NCI-H1048 (cell line): ENCODE data around the gene MT1B.
"Not testable (repeated sequence)": the region's sequence is repeated elsewhere in the genome, so short reads cannot be mapped to it uniquely, and the experiment has no call there.

Source experiments
- DNase-seq: peaks from one replicate; lab custom pipeline; 2025; lab: John Stamatoyannopoulos, UW

MT1B gene

DNA sequence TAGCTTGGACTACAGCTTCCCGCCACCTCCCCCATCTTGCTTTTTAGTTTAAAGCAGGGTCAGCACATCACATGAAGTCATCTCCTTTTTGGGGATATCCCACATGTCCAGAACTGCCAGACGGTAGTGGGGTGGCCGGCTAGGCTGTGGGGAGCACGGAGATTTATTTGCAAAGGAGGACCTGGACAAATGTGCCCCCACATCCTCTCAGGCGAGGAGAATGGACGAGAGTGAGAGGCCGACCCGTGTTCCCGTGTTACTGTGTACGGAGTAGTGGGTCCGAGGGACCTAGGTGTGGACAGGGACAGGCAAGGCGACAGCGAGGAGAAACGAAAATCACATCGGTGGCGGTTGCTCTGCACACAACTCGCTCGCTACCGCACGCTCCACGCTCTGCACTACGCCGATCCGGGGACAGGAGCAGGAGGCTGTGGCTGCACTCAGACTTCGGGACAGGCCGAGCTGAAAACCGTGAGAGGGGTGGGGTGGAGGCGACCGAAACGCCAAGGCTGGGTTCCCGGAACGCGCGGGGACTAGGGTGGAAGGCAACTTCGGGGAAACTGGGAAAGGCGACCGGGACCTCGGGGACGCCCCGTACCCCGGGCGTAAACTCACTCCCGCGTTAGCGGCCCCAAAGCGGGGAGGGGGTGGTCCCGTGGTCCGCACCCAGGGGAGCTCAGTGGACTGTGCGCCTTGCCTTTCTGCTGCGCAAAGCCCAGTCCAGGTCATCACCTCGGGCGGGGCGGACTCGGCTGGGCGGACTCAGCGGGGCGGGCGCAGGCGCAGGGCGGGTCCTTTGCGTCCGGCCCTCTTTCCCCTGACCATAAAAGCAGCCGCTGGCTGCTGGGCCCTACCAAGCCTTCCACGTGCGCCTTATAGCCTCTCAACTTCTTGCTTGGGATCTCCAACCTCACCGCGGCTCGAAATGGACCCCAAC lies 13.6 kb upstream of the MT1B start, which contains the start of gene MT1A:
Gene MT1A (plus strand): TSS at position 853 of the 937 bp plus-strand sequence. CDS start 73 bp downstream, at position 926.
- no peak for DNase-seq

DNA sequence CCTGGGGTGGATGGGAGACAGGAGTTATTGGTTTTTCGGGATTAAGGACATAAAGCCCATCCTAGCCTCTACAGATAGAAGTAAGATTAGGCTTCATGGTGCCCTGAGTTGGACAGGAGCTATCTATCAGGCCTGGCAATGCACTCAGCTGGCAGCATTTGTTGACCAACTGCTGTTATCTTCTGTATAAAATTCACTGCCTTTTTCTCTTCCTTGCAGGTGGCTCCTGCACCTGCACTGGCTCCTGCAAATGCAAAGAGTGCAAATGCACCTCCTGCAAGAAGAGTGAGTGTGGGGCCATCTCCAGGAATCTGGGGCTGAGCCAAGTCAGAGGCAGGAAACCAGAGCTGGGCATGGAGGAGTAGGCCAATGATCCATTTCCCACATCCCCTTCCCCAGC lies 12.6 kb upstream of the MT1B start:
- DNase-seq, result no peak

DNA sequence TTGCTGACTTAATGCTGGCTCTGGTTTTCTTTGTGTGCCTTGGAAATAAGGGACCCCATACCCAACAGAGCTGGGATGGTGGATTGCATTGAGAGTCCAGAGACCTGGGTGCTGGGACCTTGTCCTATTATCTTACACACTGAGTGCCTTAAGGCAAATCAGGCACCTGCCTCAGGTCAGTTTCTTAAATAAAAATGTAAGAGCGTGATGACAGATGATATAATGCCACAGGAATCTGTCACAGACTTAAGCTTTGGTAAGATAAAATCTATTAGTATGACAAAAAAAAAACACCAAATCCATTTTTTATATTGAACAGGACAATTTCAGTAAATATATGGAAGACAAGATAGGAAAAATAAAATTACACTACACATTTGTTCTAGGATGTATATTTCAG lies 11.6 kb upstream of the MT1B start:
- DNase-seq, result no peak

DNA sequence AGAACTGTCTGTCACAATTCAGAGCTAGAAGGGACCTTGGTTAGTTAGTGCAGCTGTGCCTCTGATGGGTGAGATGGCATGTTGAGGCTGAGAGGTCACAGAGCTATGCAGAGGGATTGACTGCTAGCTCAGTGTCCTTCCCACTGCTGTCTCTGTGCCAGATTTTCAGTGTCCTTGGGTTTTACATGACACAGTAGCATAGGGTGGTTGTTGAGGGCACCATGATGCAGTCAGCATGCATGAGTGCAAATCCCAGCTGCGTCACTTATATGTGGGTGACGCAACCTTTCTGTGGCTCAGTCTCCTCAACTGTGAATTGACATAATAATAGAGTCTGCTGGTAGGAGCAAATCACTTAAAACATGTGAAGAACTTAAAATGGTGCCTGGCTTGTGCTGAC lies 10.5 kb upstream of the MT1B start:
- DNase-seq, result no peak

DNA sequence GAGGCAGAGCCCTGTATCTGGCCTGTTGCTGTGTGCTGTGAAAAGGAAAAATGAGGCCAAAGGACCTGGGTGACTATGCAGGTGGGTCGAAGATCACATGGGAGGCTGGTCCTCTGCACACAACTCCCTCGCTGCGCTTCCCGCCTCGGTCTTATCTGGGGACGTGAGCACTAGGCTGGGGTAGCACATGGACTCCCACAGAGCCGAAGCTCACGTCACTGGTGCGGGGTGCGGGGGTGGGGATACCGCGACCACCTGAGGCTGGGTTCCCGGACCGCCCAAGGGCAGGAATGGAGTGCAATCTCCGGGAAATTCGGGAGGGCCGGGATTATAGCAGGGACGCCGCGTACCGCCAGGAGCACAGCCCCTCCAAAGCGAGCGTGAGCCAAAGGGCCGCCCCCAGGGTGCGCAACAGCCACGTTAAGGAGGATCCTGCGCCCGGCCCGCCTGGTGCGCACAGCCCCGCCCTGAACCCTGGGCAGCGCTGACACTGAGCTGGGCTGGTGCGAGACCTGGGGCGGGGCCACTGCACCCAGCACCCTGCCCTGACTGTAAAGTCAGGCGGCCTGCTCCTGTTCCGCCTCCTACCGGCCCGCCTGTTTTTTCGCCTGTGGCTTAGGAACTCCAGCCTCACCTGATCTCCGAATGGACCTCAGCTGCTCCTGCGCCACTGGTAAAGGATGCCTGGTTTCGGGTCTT lies 8.5 kb upstream of the MT1B start:
- DNase-seq, result no peak

DNA sequence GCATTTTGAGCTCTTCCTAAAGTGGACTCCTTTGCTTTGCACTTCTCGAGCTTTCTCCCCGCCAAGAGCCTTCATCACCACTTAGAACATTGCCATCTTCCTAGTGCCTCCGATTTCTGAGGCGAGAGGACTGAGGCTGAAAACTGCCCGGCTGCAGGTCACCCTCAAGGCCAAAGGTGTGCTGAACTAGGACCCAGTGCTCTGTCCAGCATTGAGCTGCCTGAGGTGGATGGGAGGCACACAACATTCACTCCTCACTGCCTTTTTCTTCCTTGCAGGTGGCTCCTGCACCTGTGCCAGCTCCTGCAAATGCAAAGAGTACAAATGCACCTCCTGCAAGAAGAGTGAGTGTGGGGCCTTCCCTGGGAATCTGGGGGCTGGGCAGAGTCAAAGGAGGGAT lies 7.9 kb upstream of the MT1B start:
- DNase-seq, result no peak

DNA sequence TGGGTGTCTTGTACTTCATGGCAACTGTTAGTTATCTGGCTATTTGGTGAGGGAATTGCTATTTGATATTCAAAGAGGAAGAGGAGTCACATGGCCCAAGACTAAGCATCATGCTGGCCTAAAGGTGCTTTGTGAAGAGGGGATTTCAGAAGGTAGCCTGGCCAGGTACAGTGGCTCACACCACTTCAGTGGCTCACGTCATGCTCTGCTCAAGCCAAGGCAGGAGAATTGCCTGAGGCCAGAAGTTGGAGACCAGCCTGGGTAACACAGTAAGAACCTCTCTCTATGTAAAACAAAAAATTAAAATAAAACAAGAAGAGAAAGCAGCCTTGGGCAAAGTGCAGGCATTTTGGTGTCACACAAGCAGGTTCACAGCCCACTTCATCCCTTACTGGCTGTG lies 6.4 kb upstream of the MT1B start:
- no peak for DNase-seq

DNA sequence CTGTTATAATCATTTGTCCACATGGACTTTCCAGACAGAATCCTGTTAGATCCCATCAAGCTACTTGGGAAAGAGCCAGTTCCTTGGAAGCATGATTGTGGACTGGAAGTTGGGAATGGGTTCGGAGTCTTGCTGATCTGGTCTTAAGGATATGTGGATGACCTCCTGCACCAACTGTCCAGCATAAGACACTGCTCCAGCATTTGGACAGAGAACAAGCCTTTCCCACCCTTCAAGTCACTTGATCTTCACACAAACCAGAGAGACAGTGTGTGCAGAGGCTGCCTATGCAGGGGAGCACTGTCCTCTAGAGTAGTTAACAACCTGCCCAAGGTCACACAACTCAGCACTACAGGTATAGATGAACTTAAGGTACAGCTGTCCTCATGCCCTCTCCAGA lies 5.8 kb upstream of the MT1B start:
- DNase-seq, result no peak

DNA sequence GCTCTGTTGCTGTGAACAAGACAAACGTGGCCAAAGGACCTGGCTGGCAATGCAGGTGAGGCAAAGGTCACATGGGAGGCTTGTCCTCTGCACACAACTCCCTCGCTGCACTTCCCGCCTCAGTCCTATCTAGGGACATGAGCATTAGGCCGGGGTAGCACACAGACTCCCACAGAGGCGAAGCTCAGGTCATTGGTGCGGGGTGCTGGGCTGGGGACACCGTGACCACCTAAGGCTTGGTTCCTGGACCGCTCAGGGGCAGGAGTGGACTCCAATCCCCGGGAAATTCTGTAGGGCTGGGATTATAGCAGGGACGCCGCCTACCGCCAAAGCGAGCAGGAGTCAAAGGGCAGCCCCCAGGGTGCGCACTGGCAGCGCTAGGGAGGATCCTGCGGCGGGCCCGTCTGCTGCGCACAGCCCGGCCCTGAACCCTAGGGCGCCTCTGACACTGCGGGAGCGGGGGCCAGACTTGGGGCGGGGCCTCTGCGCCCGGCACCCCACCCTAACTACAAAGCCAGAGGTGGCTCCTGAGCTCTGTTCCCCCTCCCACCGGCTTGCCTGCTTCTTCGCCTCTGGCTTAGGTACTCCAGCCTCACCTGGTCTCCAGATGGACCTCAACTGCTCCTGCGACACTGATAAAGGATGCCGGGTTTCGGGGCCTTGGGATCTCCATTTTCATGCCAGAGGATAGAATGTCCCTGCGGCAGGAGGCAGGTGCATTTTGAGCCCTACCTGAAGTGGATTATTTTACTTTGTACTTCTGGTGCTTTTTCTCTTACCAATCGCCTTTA lies 3.9 kb upstream of the MT1B start:
- no peak for DNase-seq

DNA sequence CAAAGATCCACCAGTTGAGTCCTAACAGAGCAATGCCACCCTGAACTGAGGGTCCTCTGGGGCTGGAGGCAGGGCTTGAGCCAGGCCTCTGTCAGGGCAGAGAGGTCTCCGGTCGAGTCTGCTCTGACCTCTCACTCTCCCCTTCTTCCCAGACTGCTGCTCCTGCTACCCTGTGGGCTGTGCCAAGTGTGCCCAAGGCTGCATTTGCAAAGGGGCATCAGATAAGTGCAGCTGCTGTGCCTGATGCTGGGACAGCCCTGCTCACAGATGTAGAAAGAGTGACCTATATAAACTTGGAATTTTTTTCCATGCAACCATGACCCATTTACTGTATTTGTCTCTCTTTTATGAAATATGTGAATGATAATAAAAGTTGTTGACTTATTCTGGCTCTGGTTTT lies 2.4 kb upstream of the MT1B start:
- no peak for DNase-seq

DNA sequence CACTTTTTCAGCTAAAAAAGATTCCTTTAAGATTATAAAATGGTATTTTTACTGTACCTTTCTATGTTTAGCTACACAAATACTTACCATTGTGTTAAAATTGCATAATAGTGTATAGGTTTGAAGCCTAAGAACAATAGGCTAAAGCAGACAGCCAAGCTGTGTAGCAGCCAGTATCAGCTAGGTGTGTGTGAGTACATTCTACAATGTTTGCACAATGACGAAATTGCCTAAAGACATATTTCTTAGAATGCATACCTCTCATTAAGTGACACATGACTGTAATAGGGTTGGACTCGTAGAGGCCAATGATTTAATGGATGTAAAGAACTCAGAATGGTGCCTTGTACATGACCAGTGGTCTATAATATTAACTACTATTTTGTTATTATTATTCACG lies 1.9 kb upstream of the MT1B start:
- no peak for DNase-seq

DNA sequence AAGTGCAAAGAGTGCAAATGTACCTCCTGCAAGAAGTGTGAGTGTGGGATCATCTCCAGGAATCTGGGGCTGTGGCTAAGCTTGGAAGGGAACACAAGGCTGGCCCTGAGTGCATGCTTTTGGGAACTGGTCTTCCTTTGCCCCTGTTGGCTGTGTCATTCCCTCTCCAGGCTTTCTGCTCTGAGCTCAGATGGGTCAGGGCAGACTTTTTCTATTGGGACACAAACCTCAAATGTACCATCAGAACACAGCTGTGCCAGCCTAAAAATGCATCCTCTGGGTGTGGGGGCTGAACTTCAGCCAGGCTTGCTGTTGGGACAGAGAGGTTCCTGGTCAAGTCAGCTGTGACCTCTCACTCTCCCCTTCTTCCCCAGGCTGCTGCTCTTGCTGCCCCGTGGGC lies 914 bp downstream of the MT1B start:
- DNase-seq, result no peak

DNA sequence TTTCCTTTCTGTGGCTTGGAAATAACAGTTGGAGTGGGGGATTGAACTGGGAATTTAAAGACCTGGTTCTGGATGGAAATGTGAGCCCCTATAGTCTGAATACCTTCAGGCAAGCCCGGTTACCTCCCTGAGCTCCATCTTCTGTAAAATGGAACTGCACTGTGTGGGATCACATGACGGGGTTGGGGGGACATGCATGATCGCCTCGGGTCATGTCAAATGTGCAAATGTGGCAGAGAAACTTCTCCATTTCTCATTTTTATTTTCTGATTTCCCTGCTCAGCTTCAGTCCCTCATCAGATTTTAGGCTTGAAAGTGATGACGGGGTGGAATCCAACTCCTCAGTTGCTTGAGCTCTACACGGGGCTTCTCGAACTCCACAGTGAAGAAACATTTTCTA lies 1.5 kb downstream of the MT1B start:
- no peak for DNase-seq

DNA sequence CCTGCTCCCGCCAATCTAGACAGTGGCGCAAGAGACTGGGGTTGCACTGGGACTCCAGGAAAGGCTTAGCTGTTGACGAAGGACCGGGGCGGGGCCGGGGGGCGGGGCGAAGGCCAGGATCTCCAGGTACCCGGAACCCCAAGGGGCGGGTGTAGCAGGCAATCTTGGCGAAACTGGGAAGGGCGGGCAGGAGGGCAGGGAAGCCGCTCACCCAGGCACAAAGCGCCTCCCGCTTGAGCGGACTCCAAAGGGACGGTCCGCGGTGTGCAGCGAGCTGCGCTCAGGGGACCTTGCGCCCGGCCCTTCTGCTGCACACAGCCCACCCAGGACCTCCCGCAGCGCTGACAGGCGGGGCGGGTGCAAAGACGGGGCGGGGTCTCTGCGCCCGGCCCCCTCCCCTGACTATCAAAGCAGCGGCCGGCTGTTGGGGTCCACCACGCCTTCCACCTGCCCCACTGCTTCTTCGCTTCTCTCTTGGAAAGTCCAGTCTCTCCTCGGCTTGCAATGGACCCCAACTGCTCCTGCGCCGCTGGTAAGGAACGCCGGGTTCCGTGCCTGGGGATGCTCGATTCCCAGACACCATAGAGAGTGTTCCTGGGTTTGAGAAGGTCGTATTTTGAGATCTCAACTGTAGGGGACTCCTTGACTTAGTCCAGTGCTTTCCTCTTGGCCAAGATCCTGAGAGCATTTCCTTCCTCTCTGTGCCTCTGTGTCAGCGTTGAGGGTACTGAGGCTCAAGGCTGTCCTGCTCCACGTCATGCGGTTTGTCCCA lies 6.1 kb downstream of the MT1B start, which contains the start of gene MT1F:
Gene MT1F (plus strand): TSS at position 405 of the 772 bp plus-strand sequence. CDS start 100 bp downstream, at position 505.
- no peak for DNase-seq

DNA sequence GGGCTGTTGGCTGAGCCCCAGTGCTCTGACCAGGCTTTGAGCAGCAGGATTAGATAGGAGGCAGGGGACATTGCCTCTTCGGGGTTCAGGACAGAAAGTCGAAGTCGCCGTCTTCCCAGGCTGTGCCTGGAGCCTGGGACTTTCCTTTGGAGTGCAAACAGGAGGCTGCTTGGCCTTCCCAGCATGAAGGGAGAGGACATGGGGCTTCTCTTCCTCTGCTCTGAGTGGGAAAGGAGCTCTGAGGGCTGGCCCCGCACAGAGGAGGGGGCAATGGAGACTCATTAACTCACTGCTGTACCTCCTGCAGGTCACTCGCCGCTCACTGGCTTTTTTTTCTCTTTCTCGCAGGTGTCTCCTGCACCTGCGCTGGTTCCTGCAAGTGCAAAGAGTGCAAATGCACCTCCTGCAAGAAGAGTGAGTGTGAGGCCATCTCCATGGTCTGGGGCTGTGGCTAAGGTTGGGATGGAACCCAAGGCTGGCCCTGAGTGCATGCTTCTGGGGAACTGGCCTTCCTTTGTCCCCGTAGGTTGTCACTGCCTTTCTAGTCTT lies 6.7 kb downstream of the MT1B start:
- no peak for DNase-seq

DNA sequence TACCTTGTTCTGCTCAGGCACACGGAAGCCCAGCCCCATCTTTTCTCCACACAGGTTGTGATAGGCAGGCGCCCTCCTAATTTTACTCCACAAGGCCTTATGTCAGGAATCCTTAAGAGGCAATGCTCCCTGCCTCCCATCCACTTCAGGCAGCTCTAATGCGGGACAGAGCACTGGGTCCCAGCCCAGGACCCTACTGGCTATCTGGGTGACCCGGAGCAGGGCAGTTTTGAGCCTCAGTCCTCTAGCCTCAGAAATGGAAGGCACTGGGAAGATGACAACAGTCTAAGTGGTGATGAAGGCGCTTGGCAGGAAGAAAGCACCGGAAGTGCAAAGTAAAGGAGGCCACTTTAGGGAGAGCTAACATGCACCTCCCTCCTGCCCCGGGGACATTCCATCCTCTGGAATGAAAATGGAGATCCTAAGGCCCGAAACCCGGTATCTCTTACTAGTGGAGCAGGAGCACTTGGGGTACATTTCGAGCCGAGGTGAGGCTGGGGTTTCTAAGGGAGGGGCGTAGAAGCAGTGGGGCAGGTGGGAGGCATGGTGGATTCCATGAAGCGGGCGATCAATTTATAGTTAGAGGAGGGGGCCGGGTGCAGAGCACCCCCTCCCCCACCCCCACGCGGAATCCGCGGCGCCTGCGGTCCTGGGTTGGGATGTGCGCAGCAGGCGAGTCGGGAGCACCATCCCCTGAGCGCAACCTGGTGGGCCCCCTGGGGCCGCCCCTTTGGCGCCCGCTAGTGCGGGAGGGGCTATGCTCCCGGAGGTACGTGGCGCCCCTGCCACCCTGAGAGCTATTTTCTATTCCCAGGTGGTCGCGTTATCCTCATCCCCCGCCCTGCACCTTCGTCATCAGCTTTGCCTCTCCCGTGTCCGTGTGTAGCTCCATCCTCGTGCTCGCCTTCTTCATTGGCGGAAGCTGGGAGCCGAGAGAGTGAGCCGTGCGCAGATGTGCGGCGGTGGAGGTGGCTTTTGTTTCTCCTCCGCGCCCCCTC lies 11.0 kb downstream of the MT1B start:
- no peak for DNase-seq

DNA sequence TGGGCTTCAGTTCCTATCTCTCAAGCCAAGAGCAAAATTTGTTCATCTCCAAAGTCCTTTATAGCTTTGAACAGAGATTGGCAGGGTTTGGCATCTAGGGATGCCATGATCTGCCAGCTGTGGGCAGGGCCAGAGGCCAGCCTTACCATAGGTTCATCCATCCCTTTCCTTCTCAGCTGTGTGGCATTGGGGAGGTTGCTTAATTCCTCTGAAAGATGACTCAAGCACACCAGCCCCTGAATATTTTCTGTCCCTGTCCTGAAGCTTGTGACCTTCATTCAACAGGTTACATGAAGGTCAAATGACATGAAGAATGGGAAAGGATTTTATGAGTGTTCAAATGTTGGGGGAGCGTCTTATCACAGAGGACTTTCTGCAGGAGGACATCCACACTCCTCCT lies 12.8 kb downstream of the MT1B start:
- DNase-seq, result no peak

DNA sequence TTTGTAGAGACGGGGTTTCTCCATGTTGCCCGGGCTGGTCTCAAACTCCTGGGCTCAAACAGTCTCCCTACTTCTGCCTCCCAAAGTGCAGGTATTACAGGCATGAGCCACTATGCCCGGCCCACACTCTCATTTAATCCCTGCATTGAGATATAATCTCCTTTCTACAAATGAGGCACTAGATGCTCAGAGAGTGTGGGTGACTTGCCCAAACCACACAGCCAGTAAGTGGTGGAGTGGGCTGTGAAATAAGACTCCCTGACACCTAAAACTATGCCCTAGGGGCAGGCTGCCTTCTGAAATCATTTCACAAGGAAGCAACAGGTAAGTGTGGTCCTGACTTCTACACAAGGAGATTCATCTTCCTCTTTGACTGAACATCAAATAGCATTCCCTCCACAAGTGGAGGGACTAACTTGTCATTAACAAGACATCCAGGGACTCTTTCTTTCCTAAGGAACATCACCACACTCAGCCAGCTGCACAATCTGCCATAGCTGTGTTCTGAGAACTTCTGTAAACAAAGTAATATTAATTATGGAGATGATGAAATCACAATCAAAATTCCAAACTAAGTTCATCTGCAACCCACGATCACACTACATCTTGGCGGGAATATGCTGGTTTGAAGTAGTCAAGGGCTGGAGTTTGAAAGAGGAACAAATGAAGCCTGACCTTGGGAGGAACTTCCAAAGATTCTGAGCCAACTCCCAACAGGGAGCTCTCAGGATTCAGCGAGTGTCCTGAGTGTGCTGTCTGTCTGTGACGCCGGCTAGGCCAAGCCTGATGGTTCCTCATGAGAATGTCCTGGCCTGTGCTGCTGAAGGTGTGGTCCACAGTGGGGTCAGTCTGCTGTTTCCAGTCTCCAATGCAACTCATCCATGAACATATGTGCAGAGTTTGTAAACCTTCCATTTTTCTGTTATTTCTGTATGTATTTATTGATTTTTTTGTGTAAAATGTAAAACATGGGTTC lies 13.9 kb downstream of the MT1B start:
- DNase-seq, result not testable (repeated sequence)
